HG02678 (cell line): ENCODE data around the gene VPS72.

ENCODE experiments used
- ATAC-seq: cut with Tn5 transposase; IDR thresholded peaks from one replicate; pipeline ENCODE4 v1.9.1; 2021; ENCODE audit warnings: mild to moderate bottlenecking, moderate library complexity; ENCODE audit not compliant: unreplicated experiment

Gene VPS72

DNA sequence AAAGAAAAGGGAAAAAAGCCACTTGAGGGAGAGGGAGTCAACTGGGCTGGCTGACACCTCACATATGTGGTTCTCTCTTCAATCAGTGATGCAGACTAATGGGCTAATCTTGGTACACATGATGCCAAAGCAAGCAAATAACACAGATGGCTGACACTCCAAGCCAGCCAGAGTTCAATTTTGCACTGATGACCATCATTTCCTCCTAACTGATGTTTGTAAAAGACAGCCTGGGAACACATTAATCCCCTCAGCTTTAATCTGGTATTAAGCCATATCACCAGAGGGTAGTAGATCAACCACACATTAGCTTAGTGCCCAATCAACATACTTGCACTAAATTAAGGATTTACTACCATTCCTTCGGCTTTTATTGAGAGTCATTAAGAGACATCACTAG, 2.8 kb downstream of the VPS72 start:
- no peak for ATAC-seq

DNA sequence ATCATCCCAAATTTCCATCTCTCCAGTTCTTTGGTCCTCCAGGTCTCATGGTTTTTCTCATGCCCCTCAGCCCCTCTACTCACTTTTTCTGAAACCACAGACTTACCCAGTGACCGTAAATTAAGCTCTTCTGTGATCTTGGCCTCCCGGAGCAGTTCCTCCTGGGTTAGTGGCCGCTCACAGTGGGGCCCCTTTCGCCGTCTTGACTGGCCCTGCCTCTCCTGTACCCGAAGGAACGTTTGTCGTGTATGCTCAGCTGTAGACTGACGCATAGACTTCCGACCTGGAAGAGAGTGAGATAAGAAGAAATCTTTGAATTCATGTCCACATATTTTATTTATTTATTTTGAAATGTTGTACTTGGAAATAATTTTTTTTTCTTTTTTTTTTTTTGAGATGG, 5.8 kb downstream of the VPS72 start:
- ATAC-seq, result no peak

DNA sequence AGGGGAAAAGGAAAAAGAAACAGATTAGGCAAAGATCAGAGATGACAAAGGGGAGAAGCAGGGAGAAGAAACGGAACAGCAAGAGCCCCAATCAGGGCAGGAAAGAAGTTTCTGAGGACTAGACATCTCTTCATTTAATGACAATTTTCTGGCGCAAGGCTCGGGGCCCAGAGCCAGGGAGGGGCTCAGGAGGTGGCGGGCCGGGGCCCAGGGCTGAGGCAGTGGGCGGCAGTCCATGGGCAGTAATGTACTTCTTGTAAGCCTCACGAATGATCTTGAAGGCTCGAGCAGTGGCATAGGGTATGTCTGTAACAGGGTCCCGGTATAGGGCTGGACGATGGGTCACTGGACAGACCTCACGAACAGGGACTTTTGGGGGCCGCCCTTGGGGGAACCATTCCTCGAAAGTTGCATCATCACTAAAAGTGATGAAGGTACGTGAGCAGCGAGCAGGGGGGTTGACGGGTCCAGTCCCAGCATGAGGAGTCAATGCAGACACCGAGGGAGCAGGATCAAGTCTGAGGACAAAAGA, 13.4 kb downstream of the VPS72 start:
- no peak for ATAC-seq

DNA sequence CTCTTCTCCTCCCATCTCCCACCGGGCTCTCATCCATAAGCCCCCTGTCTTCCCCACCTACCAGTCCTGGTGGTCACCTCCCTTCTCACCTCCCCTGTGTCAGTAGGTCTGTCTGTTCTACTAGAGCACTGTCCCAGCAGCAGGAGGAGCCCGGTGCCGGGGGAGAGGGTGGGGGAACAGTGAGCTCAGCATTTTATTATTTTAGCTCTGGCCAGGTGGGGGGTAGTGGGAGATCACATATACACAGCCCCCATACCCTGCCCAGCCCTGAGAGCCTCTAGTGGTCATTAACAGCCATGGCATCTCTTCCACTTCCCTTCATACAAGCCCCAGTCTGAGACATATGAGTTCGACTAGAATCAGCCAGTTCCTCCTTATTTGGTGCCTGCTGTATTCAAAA, 14.1 kb downstream of the VPS72 start, which contains the start of gene TMOD4:
TMOD4 (minus strand) TSS at position 119 of the 400 bp plus-strand sequence. CDS start 1,106 bp downstream, outside the sequence.
- no peak for ATAC-seq

DNA sequence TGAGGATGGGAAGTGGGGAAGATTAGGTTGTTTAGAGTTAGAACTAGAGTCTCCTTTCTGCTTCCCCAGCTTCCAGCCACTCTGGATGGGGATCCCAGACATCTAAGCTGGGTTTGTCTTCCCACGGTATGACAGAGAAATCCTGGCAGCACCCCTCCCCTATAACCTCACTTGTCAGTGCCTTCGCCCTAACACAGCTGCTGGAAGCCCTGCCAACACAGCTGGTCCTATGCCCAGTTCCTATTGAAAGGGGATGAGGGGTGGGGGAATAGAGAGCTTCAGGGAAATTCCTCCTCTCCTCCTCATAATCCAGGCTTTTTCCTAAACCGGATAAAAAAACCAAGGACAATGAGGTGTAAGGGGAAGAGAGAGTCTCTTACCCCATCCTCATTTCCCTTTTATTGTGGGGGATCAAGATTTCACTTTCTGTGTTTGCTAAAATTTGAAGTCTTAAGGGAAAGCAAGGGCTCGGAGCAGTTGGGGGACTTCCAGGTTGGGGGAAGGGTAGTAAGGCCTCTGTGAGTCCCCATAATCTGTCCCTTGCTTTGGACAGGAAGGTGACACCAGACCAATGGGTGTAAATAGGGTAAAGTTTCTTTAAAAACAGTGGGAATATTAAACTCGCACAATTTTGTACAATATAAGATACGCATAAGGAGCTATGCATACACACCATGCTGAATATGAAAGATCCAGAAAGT, 14.8 kb downstream of the VPS72 start:
- ATAC-seq, result no peak

DNA sequence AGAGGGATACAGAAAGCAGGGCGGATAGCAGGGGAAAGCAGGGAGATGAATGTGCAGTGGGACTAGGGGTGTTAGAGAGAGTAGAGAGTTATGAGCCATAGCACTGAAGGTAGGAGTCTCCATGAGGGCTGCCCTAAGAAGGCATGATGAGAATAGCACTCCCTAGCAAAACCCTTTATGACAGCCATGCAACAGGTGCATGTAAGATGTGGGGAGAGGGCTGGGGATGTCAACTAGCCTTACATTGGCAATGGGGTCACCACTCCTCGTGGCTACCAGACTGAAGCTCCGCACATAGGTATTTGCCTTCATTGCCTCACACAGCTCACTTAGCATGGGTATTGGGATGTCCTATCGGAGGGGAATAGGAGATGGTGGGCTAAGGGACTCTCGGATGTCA, 18.8 kb downstream of the VPS72 start:
- no peak for ATAC-seq

DNA sequence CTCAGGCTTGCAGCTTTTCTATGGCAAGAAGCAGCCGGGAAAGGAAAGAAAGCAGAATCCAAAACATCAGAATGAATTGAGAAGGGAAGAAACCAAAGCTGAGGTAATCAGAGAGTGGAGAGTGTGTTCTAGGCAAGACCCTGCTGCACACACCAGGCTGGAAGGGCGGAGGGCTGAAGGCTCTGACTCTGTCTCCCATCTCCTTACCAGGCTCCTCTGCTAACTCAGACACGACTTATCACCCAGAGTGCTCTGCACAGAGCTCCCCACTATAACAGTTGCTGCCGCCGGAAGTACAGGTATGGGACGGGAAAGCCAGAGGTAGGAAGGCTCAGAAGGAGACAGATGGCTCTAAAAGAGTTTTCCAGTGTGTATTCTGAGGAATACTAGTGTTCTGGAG, 22.9 kb downstream of the VPS72 start:
- no peak for ATAC-seq

DNA sequence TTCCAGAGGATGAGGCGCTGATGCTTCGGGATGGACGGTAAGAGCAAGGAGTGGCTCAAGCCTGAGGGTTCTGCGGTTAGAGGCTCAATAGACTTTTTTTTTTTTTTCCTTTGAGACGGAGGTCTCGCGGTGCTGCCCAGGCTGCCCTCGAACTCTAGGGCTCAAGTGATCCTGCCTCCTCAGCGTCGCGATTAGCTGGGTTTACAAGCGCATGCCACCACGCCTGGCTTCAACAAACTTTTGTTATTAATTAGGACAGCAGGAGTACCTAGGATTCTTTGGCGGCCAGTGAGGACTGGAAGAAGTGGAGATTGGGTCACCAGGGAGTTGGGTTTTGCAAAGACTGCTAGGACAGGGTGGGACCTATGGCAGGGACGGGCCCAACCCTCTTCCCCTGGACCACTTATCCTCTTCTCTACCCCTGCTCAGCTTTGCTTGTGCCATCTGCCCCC, 23.5 kb downstream of the VPS72 start:
- no peak for ATAC-seq

DNA sequence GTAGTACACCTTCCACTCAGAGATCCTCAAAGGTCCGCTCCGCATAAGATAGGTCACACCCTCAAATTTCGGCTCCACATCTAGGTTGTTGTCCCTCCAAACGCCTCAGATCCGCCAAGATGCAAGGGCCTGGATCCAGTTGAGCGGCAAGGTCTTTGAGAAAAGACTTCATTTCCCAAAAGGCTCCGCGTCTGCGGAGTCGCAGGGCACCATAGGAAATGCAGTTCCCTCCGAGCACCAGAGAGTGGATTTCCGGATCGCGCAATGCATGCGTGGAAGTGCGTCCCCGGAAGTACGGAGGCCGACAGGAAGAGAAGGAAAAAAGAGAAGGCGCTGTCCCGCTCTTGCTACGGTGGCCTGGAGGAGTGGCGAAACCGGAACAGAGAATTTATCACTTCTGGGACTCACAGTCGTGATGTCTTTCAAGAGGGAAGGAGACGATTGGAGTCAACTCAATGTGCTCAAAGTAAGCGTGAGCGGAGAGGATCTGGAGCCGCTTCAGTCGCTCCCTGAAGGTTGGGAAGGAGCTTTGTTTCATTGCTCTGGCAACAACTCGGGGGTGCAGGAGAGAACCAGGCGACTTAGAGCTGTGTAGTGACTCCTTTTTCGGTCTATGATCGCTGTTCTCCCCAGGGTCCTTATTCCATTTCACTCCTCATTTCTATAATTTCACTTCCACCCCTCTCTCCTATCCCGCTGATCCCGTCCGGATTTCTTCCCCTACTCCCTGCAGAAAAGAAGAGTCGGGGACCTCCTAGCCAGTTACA, 24.1 kb downstream of the VPS72 start, which contains the start of the genes LYSMD1 and SCNM1:
LYSMD1 (minus strand) TSS at position 165 of the 767 bp plus-strand sequence. CDS start 644 bp downstream, outside the sequence.
SCNM1 (plus strand) TSS at position 407 of the 767 bp plus-strand sequence; CDS start at position 416, 9 bp downstream.
- peak; percentile 92 for ATAC-seq

DNA sequence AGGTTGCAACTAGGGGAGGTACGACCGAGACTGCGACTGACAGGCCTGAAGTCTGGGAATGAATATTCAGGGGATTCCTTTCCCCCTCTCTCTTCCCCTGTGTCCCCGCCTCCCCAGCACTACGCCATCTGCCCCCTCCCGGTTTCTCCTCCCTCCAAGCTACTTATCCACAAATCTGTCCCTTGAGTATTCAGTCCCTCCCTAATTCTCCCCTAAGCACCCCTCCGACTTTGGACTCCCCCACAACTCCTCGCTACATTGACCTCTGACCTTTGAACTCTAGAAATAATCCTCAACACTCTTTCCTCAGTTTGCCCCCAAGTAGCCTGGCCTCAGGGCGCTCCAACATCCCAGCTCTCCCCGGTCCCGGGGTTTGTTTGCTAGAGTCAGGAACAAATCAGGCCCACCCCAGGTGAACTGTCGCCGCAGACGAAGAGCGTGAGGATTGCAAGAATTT, 24.7 kb downstream of the VPS72 start:
- no peak for ATAC-seq

DNA sequence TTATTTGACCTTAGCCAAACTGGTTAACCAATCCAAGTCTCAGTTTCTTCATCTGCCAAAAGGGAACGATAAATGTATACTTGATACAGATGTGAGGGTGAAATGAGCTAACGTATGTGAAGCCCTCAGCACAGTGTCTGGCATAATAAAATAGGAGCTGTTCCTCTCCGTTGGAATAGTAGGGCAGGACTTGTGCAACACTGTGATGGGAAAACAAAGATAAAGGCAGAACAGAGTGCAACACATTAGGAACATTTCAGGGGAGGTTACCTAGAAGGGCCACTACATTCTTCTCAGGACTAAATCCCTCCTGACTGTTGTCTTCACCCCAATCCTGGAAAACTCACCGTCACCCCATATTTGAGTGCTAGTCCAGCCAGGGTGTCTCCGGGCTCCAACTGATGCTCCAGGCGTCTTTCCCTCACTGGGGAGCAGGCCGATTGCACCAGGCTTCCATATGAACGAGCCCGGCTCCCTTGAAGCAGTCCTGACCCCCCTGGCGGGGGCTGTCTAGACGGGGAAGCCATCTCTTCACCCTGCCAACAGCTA, 25.2 kb downstream of the VPS72 start:
- ATAC-seq, result no peak

DNA sequence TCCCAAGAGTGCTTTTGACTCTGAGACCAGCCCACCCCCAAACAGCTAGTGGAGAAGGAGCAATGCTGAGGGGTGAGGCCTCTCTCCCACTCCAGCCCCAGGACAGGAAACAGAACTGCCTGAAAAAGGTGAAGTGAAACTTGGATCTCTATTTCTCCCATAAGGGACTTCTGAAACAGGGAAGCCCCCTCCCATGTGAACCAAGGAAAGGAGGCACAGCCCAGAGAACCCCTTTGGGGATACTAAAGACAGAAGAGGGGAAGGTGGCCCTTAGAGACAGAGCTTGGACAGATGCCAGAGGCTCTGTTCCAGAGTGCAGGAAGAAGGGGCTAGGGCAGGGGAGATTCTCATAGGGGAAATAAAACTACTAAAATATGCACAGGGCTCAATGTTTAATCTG, 30.6 kb downstream of the VPS72 start:
- ATAC-seq, result no peak

DNA sequence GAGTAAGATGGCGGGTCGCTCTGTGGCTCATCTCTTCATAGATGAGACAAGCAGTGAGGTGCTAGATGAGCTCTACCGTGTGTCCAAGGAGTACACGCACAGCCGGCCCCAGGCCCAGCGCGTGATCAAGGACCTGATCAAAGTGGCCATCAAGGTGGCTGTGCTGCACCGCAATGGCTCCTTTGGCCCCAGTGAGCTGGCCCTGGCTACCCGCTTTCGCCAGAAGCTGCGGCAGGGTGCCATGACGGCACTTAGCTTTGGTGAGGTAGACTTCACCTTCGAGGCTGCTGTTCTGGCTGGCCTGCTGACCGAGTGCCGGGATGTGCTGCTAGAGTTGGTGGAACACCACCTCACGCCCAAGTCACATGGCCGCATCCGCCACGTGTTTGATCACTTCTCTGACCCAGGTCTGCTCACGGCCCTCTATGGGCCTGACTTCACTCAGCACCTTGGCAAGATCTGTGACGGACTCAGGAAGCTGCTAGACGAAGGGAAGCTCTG, 31.2 kb downstream of the VPS72 start:
- no peak for ATAC-seq

DNA sequence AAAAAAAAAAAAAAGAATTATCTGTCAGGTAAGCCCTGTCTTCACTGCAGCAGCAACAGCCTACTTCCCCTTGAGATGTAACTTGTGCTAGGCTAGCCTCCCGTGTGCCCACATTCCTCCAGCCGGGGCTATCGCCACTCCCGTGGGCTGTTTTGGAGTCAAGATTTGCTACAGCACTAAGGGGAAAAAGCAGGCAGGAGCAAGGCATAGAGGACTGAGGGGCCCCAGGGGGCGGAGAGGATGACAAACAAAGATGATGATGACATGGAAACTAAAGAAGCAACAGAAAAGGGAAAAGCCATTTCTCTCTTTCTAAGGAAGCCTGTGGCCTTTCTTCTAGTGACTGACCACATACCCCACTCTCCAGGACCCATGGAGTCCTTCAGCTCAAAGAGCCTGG, 31.7 kb downstream of the VPS72 start:
- no peak for ATAC-seq

DNA sequence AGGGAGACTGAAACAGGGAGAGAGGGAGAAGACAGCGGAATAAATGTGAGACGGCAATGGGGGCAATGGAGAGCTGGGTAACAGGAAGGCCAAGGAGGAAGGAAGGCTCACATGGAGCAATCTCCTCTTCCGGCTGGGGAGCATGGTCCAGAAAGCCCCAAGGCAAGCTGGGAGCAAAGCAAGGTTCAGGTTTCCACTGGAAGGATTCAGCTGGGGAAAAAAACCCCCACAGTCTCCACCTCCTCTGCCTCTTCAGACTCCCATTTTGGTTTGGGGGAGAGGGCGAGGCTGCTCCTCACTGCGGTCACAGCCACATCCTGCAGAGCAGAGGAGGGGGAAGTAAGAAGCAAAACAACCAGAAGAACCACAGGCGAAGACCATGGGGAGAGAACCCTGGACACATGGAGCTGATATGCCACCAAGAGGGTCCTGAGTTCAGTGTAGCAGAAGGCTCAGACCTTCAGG, 32.9 kb downstream of the VPS72 start:
- no peak for ATAC-seq

DNA sequence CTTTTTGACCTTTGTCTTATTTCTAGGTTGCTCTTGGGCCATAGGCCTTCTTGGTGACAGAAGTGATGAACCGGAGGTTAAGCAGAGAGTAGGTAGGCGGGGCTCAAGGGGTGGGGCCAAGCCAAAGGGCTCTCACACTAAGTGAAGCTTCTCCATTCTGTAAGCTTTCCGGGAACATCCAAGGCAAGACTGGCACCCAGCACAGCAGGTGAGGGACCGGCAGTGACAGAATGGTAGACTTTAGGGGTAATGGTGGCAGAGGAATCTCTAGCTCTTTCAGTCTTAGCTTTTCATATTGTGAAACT, 33.5 kb downstream of the VPS72 start, which contains the start of gene TNFAIP8L2:
TNFAIP8L2 (plus strand) TSS at position 135 of the 305 bp plus-strand sequence. CDS start 2,049 bp downstream, outside the sequence.
- ATAC-seq, result peak; percentile 75

DNA sequence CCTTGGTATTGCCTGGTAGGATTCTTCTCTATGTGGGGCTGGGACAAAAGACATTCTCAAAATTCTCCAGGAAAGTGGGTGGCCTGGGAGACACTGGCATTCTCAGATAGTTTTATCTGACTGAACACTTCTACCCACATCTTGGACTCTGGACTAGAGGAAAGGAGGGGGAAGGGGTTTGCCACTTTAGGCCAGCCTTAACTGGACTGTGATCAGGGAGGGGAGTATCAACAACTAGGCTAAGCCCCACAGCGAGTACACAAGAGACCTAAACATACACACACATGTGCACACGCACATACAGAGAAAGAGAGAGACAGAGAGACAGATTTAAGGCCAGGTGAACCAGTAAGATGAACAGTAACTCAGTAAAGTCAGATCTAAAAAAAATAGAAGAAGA, 42.3 kb downstream of the VPS72 start:
- no peak for ATAC-seq

DNA sequence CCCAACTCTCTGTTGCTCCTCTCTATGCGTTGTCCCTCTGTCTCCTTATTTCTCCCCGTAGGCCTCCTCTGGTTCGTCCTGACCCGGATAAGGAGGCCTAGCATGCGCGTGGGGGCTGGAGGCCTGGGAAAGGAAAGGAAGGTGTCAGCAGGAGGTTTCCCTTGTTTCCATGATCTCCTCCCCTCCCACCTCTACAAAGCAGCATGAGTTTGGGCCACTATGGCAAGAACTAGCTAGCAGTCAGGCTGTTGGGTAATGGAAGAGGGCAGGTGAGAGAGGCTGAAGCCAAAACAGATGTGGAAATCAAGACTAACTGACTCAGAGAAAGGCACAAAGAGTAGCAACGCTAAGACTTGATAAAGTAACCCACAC, 42.9 kb downstream of the VPS72 start:
- no peak for ATAC-seq

DNA sequence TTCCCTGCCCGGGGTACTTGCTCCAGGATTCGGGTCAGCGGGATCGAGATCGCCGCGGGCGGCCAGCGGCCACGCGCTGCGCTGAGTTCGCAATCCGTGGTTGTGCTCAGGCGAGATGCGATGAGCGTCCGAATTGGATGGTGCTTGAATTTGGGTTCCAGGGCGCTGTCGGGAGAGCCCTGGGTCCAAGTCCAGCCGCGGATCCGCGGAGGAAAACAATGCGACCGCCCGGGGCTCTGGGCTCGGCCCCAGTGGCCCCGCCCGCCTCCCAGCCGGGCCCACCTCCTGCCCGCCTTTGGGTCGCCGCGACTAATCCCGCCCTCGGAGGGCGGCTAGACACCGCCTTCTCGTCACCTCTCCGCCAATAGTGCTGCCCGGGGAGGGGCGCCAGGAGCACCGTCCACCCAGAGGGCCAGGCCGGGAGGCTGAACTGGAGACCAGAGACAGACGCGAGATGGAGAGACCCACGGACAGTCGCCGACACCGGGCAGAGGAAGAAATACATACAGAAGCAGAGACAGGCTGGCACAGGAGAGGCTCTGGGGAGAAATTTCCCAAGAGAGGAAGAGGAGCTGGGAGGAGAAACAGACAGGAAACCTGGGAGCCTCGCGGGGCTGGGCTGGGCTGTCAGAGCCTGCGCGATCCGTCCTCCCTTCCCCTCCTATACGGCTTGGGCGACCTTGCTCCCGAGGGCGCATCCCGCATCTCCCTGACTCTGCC, 43.4 kb downstream of the VPS72 start, which contains the start of gene SEMA6C:
SEMA6C (minus strand) TSS at position 220 of the 720 bp plus-strand sequence. CDS start 4,010 bp downstream, outside the sequence.
- peak; percentile 99 for ATAC-seq

DNA sequence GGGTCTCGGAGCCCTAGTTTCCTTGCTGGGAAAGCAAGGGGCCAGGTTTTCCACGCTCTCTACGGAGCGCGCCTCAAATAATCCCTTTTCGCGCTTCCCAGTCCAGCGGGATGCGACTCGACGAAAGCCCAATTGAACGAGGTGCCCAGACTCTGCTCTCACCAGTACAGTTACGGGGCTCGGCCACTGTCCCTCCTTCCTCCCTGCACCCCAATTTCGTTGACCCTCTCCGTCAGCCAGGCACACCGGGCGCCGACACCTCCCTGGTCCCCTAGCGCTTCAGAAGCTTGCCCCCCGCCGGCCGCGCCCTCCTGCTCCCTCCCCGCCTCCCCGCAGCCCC, 44.0 kb downstream of the VPS72 start:
- ATAC-seq, result no peak
